ENCODE measurements around the gene GID4. TPM values are rescaled to one million over a fixed set of nuclear protein-coding genes. Genes with fewer than 3 reads are reported as not detected.
A peak's percentile ranks its signal among the peaks of the same experiment; 100 is the strongest.

The GID4 gene
- total and polyA plus RNA-seq, 2 of the 13 experiments (the other 11 are each of a cell fraction or from before 2014, with no cell fraction given): 4.3 to 6.1 TPM

DNA sequence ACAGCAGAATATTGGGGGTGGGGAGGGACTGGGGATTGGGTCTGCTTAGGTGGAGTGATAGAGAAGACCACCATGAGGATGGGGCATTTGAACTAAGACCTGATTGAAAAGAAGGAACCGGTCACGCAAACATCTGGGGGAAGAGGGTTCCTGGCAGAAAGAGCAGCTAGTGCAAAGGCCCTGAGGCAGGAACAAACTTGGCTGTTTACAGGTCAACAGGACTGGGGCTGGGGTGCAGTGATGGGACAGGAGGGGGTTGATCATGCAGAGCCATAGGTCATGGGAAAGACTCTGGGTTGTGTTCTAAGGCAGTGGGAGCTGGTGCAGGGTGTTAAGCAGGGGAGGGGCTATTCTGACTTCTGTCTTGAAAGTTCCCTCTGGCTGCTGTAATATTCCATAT lies 50.4 kb downstream of the GID4 start:
- WGBS (ENCODE audit: low lambda C conversion rate): 90% methylated on average over 2 of the region's 2 CpGs
- no peak overlapping the region for H3K4me2 ChIP-seq (ENCODE audit: low read depth, low read length)
- TF ChIP-seq ZNF549 (CRISPR knock-in tag; IDR thresholded peaks at IDR 0.05) (no peak), XBP1 (CRISPR knock-in tag; IDR thresholded peaks at IDR 0.05) (no peak), ZMYM3 (CRISPR knock-in tag; IDR thresholded peaks at IDR 0.05) (peak; percentile 78), HNRNPH1 (optimal IDR thresholded peaks at IDR 0.05; ENCODE audit: low read depth, low read length) (no peak), U2AF2 (IDR thresholded peaks at IDR 0.05; ENCODE audit: low read depth, low read length) (no peak)
- TF ChIP-seq, protein P1, sequence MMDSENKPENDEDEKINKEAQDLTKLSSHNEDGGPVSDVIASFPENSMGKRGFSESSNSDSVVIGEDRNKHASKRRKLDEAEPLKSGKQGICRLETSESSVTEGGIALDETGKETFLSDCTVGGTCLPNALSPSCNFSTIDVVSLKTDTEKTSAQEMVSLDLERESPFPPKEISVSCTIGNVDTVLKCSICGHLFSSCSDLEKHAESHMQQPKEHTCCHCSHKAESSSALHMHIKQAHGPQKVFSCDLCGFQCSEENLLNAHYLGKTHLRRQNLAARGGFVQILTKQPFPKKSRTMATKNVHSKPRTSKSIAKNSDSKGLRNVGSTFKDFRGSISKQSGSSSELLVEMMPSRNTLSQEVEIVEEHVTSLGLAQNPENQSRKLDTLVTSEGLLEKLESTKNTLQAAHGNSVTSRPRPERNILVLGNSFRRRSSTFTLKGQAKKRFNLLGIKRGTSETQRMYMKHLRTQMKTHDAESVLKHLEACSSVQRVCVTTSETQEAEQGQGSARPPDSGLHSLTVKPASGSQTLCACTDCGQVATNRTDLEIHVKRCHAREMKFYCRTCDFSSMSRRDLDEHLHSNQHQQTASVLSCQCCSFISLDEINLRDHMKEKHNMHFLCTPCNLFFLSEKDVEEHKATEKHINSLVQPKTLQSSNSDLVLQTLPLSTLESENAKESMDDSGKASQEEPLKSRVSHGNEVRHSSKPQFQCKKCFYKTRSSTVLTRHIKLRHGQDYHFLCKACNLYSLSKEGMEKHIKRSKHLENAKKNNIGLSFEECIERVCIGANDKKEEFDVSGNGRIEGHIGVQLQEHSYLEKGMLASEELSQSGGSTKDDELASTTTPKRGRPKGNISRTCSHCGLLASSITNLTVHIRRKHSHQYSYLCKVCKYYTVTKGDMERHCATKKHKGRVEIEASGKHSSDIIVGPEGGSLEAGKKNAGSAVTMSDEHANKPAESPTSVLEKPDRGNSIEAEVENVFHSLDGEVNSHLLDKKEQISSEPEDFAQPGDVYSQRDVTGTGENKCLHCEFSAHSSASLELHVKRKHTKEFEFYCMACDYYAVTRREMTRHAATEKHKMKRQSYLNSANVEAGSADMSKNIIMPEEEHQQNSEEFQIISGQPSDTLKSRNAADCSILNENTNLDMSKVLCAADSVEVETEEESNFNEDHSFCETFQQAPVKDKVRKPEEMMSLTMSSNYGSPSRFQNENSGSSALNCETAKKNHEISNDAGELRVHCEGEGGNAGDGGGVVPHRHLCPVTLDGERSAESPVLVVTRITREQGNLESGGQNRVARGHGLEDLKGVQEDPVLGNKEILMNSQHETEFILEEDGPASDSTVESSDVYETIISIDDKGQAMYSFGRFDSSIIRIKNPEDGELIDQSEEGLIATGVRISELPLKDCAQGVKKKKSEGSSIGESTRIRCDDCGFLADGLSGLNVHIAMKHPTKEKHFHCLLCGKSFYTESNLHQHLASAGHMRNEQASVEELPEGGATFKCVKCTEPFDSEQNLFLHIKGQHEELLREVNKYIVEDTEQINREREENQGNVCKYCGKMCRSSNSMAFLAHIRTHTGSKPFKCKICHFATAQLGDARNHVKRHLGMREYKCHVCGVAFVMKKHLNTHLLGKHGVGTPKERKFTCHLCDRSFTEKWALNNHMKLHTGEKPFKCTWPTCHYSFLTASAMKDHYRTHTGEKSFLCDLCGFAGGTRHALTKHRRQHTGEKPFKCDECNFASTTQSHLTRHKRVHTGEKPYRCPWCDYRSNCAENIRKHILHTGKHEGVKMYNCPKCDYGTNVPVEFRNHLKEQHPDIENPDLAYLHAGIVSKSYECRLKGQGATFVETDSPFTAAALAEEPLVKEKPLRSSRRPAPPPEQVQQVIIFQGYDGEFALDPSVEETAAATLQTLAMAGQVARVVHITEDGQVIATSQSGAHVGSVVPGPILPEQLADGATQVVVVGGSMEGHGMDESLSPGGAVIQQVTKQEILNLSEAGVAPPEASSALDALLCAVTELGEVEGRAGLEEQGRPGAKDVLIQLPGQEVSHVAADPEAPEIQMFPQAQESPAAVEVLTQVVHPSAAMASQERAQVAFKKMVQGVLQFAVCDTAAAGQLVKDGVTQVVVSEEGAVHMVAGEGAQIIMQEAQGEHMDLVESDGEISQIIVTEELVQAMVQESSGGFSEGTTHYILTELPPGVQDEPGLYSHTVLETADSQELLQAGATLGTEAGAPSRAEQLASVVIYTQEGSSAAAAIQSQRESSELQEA (CRISPR knock-in tag; IDR thresholded peaks at IDR 0.05; ENCODE audit: not compliant biosample characterization): no peak
- no peak overlapping the region for H3K27ac ChIP-seq (ENCODE audit: extremely low read length, insufficient read depth, low read length)
- H2AFZ ChIP-seq (ENCODE audit: low read length): no peak overlapping the region
- H3K9ac ChIP-seq (ENCODE audit: insufficient read depth, low read depth, low read length): no peak overlapping the region
- POLR2A ChIA-PET: interaction anchor here (2.1 kb wide), 1 partner anchor 93 kb away, joined by 5 read pairs; the partner anchor contains the start of gene ALKBH5
- peaks cover 0 to 2% of the 10 kb centered on the region in 2 experiments; a peak in 4 of 5 replicates for H3K36me3 ChIP-seq (replicated peaks in 1 of 2; ENCODE audit: control insufficient read depth in 1 of 2, insufficient read depth in 2 of 2, low read length in 2 of 2)
- intact Hi-C loops (cut with micrococcal nuclease; ENCODE audit: unreplicated experiment): no loop called here
- in situ Hi-C loops (cut with HindIII; ENCODE audit: extremely low pct_ligation_motif_present, low pct_unique_long_range_greater_than_20kb): no loop called here
- no peak for FAIRE-seq
- CTCF ChIA-PET (ENCODE audit: low intra/inter-chr PET ratio, low total read pairs): no interaction called here
- no peak for DNase-seq (ENCODE audit: low spot score)
- H4K20me1 ChIP-seq (ENCODE audit: insufficient read depth, low read length): no peaks in the 10 kb centered on the region
- no peaks in the 10 kb centered on the region for H3K9me3 ChIP-seq (ENCODE audit: low read length)
- no peak for ATAC-seq
- peaks cover 24% of the 10 kb centered on the region for H3K4me1 ChIP-seq (ENCODE audit: insufficient read depth, low read length)
- peaks cover 16% of the 10 kb centered on the region for H3K79me2 ChIP-seq (ENCODE audit: insufficient read depth, low read length)
- no peak overlapping the region for H3K4me3 ChIP-seq (replicated peaks in 1 of 3; ENCODE audit: insufficient read depth in 1 of 3, low read depth in 2 of 3, low read length in 3 of 3)
- no TSS peak for BruUV-seq (replicated peaks)
- H3K27me3 ChIP-seq (ENCODE audit: control insufficient read depth in 1 of 2, insufficient read depth in 2 of 2, low read length in 2 of 2): peaks cover 0 to 3% of the 10 kb centered on the region in 2 experiments; a peak in 1 of 5 replicates

All from HepG2 (cell line).